Suppressor macrophage (primary cell): Measurements from ENCODE around the gene LHPP.
A peak's percentile ranks its signal among the peaks of the same experiment; 100 is the strongest.

Experiments
- DNase-seq, 4 experiments: peaks; one replicate each; pipeline ENCODE4 v3.0.0-alpha.2; 2020 to 2022

The LHPP gene

GRCh38 chr10:124628676-124629021, 167.0 kb downstream of the LHPP start:
- DNase-seq: no peak

DNA sequence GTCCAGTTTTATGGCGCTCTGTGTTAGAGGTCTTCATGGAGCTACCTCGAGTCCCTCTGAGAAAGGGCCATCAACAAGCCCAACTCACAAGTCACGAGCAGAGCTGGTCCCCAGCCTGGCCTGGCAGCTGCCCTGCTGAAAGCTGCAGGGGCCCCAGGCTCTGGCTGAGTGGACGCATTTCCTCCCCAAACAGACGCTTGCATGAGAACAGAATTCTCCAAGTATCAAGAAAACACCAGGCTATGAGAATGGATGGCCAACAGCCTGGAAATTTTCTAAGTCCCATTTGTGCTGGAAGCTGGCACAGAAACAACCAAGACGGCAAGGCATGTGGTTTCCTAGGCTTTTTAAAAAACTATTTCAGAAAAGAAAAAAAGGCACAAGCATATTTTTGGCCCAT, 167.8 kb downstream of the LHPP start:
- DNase-seq: no peak

DNA sequence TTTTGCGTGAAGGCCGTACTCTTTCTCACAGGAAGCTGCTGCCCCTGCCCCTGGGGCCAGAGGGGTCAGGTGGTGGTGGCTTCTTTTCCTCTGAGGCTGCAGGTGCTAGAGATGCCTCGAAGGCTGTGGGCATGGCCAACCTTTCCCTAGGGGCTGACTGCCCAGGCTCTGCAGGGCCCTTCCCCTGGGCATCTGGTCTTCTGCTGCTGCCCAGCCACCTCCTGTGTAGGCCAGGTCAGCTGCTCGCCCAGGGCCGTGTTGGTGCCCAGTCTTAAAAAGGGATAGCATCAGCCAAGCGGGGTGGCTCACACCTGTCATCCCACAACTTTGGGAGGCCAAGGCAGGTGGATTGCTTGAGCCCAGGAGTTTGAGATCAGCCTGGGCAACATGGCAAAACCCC, 168.2 kb downstream of the LHPP start:
- no peak for DNase-seq

DNA sequence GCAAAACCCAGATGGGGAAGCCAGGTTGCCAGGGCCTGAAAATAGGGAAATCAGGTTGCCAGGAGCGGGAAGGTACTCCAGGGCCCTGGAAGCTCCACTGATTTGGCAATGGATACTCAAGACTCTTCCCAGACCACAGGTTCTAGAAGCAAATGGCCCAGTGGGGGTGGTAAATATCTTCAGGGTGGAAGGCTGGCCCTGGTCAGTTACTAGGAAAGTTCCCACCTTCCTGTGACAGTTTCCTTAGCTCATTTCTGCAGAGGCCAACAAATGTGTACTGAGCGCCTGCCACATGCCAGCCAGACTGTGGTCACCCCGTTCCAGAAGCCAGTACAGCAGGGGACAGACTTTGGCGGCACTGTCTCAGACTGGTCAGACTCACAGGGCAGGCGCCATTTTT, 168.9 kb downstream of the LHPP start:
- no peak for DNase-seq

DNA sequence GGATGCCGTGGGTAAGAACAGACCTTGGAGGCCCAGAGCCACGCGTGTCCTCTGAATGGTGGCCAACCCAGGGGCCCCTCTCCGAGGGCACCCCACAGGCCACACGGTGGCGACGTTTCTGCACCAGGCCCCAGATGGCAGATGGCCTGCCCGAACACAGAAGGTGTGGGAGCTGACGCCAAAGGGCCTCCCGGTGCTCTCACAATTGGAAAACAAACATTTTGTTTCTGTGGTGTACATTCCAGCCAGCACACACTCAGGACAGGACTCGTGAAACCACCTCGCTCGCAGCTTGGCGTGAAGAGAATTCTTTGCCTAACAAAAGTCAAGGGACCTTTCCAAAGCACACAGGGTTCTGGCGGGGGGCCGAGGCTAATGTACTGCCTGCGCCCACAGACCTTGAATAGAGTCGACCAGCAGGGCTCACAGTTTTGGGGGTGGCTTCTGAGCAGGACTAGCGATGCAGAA, 170.5 kb downstream of the LHPP start:
- peak in 3 of 4 experiments; percentile 22 to 54 (median 52) for DNase-seq

- DNase-seq: no peak
Observed at GRCh38 chr10:124632566-124632965, 170.9 kb downstream of the LHPP start.

- DNase-seq: peak in 1 of 4 experiments; percentile 31
Observed at GRCh38 chr10:124636271-124636995, 174.8 kb downstream of the LHPP start.

DNA sequence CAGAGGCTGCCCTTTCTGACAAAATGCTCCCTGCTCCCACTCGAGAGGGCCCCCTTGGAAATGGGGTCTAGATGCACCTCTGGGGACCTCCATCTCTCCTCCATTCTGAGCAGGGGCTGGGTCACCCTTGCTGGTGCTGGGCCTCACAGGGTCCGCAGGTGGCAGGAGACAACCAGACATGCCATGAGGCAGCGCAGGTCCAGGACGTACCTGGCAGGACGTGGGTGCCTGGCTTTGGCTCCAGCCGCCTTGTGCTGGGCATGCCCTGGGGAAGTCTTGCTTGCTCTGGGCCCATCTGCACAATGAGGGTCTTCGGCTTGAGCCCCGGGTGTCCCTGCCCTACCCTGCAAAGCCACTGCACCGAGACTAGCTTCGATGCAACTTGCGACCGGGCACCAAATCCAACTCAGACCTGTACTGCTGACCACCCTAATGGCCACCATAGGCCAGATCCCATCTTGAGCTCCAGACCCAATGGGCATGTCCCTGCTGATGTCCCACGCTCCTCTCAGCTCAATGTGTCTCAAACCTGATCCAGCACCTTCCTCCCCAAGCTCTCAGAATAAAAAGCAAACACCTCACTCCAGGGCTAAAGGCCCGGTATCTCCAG, 175.6 kb downstream of the LHPP start:
- no peak for DNase-seq

DNA sequence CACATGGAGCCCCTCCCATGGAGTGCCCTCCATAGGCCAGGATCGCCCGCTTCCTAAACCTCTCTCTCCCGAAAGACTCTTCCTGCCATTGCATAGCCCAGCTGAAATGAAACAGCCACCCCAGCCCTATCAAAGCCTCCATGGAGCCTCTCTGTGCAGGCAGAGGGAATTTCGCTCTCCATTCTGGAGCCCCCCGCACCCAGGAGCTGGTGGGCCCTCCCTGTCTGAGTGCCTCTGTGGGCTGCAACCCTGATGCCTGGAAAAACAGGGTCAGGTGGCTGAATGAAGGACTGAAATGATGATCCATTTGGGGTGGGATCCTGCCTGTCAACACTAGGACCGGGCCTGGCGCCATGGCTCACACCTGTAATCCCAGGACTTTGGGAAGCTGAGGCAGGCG, 176.1 kb downstream of the LHPP start:
- DNase-seq: no peak

DNA sequence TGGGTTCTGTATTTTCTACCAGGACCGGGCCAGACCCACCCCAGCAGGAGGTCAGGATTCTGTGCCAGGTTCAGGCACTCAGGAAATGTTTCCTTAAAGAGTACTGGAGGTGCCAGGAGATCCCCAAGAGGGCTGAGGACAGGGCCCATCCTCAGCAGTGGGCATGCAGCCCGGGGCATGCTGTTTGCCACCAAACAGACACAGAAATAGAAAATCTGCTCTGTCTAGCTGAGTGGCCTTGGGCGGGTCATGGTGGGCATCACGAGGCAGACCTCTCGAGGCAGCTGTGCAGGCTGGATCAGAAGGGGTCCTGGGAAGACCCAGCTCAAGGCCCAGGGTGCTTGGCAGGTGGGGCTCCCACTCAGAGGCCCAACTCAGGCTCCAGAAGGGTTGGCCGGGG, 177.6 kb downstream of the LHPP start:
- no peak for DNase-seq

- DNase-seq: no peak
Observed at GRCh38 chr10:124639646-124640045, 178.0 kb downstream of the LHPP start.

GRCh38 chr10:124640056-124640455, 178.4 kb downstream of the LHPP start:
- no peak for DNase-seq

- peak; percentile 80 to 93 (median 88) for DNase-seq
Observed at GRCh38 chr10:124640538-124641231, 179.1 kb downstream of the LHPP start.

DNA sequence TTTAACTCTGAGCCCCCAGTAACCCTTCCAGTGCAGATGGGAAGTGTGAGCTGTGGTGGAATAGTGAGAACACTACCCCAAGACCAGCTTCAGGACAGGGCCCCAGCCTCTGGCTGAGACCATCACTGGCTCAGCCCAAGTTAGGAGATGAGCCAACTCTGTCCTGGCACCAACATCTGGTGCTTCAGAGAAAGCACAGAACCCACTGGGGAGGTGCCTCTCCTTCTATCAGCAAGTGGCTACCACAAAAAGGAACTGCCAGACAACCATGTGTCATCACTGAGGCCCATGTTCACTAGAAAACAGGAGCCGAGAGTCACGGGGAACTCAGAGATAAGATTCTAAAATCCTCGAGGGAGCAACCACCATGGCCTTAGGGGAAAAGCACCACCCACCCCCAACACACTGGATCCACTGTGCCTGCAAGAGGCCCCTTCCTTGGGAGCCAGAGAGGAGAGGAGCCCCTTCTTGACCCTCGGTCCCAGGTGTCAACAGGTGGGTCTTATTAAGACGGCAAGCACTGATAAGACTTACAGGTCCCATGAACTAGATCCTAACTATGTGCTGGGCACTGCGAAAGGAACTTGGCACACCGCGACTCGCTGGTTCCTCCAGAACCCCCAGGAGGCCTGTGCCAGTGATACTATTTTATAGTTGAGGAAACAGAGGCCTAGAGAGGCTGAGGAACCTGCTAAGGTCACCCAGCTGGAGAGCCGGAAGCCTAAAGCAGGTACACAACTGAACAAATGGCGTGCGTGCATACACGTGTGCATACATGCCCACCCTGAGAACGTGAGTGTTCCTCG, 179.9 kb downstream of the LHPP start:
- DNase-seq: peak; percentile 72 to 87 (median 83)

DNA sequence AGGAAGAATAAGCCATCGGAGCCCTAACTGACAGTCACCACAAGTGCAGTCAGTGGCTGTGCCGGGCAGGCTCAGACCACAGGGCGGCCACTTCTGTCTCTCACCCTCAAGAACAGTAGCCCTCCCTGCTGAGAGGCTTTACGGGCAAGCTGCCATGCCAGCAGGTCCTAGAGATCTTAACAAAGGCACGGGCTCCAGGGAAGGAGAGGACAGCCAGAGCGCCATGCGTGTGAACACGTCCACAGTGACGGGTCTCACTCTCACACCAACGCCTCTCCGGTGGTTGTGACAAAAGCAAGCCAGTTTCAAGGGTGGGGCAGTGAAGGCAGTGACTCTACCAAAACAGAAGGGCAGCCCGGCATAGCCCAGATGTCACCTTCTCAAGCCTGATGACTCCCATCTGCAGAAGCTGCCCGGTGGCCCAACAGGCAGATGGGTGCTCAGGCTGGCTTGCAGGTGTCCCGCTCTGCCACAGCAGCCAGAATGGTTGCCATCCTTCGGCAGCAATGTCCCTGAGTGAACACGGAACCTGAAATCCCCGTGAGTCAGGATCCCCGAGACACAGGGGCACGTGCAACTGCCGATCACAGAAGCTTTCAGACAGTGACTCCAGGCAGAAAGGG, 180.6 kb downstream of the LHPP start:
- peak in 2 of 4 experiments; percentile 19 to 27 for DNase-seq

DNA sequence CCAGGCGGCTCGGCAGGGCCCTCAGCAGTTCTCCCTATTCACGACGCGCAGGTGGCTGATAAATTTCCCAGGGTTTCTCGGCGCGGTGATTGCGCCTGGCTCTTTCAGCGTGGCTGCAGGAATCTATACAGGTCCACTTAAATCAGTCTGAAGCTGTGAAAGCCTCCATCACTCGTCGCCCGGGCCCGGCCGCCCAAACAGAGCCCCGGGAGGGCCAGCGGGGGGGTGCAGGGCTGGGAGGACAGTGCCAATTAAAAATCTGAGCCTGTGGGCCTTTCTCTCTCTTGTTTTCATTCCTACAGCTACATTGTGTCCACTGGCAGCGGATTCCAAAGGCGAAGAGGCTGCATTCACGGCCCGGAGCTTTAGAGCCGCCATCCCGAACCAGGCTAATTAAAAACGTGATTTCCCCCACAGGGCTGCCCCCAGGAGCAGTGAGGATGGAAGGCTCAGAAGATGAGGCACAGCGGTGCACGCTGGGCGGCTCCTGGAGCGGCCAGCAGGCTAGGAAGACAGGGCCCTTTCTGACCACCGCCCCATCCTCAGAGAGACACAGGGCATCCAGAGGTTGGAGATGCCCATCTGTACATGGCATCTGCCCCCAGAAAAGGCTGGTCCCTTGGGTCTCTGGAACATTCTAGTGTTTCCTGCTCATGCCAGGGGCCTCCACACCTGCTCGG, 181.8 kb downstream of the LHPP start:
- no peak for DNase-seq

DNA sequence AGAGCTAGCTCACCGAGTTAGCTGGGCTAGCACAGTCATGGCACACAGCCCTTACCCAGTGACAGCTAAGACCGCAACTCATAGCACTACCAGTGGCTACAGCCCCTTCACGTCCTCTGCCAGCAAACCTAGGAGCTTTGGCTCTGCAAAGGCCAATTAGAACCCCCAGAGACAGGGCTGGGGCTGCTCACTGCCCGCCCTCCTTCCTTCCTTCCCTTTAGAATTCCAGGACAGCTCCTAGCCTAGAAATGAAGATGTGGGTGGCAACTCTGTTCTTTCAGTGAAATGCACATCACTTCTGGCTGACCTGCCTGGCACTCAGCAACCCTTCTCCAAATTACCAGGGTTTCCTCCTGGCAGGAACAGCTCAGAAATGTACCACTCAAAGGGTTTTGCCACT, 182.6 kb downstream of the LHPP start:
- no peak for DNase-seq

- no peak for DNase-seq
Observed at GRCh38 chr10:124644771-124645415, 183.3 kb downstream of the LHPP start.

- DNase-seq: no peak
Observed at GRCh38 chr10:124645467-124646095, 184.0 kb downstream of the LHPP start.

GRCh38 chr10:124646483-124647352, 185.1 kb downstream of the LHPP start:
- DNase-seq: peak; percentile 90 to 95 (median 94)
